NCI-H2196 treated with DMSO at 0.1 percent for 48 hours (cell line): ENCODE data around the gene MRPS11.
A peak's percentile ranks its signal among the peaks of the same experiment; 100 is the strongest.
"Not testable (repeated sequence)": the region's sequence is repeated elsewhere in the genome, so short reads cannot be mapped to it uniquely, and the experiment has no call there.

Source experiments
- DNase-seq: peaks from one replicate; lab custom pipeline; 2025; ENCODE audit not compliant: unreplicated experiment; lab: John Stamatoyannopoulos, UW

The MRPS11 gene

GRCh38 chr15:88467073-88467934, at the start of gene MRPS11, which contains the start of gene MRPL46:
Gene MRPS11 (plus strand): TSS chr15:88467708. CDS start chr15:88467718, 10 bp downstream.
Gene MRPL46 (minus strand): TSS chr15:88467388. CDS start chr15:88467377, 11 bp downstream.
- DNase-seq = peak; percentile 67

GRCh38 chr15:88419830-88420229, 47.7 kb upstream of the MRPS11 start:
- DNase-seq = no peak

DNA sequence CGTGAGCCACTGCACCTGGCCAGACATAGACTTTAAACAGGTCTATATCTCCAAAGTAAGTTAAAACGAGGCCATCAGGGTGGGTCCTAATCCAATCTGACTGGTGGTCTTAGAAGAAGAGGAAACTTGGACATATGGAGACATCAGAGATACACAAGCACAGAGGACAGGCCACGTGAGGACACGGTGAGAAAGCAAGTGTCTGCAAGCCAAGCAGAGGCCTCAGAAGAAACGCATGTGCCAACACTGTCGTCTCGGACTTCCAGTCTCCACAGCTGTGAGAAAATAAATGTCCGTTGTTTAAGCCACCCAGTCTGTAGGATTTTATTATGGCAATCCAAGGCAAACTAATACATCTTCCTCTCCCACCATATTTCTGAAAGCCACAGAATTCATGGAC, 44.2 kb upstream of the MRPS11 start:
- no peak for DNase-seq

DNA sequence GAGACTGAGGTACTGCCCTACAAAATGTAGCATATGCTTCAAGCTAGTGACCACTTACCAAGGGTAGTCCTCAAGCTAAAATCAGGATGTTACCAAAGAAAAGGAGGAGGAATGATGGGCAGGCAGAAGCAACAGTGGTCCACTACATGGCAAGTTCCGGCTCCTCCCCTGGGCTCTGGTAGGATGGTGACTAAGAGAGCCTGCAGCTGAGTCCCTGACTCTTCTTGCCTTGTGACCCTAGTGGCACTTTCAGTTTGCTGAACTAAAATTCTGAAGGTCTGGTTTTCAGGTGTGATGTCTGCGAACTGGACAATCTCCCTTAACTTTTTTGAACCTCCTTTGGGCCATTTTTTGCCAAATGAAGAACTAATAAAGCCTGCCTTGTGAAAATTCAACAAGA, 41.2 kb upstream of the MRPS11 start:
- no peak for DNase-seq

DNA sequence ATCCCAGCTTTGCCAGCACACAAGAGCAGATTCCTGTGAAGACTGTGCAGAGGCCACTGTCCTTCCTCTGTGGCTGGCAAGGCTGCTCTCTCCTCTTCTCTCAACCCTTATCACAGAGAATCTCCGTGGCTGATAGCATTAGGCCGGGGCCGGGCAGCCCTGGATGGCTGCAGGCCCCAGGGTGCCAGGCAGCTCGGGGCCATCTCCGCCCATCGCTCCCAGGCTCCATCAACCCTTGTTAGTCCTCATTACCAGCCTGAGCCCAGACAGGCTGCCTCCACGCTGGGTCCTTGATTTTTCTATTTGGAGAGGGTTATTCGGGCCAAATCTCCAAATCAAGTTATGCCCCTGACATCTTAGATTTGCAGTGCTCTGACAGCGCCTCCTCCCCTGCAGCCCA, 39.5 kb upstream of the MRPS11 start:
- DNase-seq = no peak

DNA sequence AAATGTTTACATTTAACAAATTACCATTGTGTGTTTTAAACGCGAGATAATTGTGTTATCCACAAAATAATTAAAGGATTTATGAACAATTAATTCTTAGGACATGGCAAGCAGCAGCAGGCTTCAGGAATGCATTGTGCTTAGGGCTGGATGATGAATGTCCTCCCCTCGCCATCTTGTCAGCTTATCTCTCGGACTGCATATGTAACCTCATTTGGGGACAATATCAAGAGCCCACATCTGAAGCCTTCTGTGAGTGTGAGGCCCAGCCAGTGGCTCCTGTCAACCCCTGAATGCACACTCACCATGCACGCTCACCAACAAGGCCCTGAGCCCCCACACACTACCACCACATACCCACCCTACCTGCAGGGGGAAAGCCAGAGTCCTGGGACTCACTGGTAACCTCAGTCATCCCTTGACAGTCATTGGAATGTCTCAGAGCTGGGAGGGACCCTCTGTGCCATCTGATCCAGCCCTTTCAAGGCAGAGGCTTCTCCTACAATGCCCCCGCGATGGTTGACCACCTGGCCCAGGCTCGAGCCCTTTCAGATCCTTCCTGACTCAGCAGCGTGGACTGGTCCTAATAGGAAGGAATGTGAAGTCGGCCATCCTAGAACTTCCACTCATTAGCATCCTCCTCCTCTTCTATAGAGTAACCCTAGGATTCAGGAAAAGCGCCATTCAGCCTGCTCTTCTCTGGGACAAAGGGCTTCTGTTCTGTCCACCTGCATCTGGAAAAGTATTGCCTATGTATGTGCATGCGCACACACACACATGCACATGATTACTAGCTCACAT, 38.5 kb upstream of the MRPS11 start:
- no peak for DNase-seq

DNA sequence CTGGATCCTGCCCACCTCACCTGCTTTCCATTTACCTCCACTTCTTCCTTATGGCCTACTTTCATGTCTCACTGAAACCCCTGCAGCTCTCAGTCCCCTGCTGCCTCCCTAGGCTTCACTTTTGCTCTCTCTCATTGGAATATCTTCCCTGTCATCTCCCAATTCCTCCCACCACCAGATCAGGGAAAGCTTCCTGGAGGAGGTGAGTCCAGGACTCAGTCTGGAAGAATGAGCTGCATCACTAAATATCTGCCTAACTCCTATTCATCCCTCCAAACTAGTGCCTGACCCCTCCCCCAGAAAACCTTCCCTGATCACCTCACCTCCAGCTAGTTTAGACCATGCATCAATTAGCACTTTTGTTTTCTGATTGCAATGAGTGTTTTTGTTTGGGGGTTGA, 37.5 kb upstream of the MRPS11 start:
- DNase-seq = no peak

DNA sequence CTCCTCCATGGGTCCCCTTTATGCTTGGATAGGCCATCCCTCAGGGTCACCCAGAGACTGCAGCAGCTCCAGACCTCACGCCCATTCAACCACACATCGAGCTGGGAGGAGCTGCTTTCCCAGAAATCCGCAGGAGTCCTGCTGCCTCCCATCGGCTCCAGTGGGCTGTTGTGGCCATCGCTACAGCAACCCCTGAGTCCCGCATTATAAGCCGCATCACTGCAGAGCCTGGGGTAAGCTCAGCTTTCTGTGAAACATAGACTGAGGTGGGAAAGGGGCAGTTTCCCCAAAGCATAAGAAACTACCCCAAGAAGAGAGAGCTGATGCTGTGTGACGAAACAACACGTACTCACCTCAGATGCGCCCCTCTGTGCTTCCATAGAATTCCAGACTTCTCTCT, 36.1 kb upstream of the MRPS11 start:
- no peak for DNase-seq

DNA sequence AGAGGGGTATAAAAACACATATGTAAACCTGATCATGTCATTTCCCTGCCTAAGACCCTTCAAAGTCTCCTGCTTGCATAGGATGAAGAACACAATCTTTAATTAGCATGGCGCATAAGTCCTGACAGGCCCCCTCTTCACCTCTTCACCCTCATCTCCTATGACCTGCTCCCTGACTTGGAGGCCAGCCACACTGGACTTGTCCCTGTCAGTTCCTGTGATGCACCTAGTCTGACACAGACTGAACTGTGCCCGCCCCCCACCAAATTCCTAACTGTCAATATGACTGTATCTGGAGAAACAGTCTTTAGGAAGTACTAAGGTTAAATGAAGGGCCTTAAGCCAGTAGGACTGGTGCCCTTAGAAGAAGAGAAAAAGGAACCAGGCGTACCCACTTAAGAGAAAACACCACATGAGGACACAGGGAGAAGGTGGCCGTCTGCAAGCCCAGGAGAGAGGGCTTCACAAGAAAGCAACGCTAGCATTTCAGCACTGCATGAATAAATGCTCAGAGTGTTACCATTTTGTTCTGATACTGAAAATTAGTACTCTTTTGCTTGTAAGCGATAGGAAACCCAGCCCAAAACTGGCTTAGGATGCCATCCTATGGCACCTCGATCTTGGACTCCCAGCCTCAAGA, 34.3 kb upstream of the MRPS11 start:
- DNase-seq = no peak

- not testable (repeated sequence) for DNase-seq
These were observed 33.4 kb upstream of the MRPS11 start for GRCh38 chr15:88434106-88434505.

DNA sequence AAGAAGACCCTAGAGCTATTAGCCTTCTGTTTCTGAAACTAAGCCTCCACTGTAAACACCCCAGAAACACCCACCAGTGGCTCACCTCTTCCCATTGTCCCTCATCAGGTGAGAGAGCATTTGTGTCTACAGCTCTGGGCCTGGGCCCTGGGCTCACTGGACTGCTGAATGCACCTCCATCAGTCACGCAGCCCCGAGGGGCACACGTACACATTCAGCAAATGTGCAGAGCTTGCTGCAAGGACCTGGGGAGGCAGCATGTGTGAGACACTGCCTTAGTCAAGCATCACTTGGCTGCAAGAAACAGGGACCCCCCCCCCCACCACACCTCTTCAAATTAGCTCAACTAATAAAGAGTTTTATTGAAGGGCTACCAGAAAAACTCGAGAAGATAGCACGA, 29.3 kb upstream of the MRPS11 start:
- DNase-seq = no peak

- no peak for DNase-seq
These were observed 27.5 kb upstream of the MRPS11 start for GRCh38 chr15:88440021-88440420.

DNA sequence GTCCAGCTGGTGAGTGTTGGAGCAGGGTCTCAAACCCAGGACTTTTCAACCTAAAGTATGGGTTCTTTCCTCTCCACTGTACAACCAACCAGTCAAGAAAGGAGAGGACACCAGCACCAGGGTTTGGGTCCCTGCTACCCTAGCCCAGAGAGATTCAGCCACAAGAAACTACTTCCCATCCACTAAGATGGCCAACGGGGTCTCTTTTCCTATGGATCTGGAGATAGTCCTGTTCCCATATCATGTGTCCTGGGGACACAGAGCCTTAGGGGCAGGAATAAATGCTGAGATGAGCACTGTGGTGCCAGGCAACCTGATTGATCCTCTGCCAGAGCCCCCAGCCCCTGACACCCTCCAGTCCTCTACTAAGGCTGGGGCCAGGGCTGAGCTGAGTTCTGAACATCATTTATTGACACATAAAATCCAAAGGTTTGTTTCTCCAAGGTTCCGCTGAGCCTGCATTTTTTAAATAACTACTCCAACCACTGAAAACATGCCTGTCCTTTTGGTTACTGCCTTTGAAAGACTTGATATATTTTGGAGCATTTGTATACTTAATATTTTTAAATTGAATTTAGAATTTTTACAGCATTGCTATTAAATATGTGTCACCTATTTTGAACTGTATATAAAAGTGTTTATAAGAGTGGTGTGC, 26.3 kb upstream of the MRPS11 start:
- DNase-seq = no peak

DNA sequence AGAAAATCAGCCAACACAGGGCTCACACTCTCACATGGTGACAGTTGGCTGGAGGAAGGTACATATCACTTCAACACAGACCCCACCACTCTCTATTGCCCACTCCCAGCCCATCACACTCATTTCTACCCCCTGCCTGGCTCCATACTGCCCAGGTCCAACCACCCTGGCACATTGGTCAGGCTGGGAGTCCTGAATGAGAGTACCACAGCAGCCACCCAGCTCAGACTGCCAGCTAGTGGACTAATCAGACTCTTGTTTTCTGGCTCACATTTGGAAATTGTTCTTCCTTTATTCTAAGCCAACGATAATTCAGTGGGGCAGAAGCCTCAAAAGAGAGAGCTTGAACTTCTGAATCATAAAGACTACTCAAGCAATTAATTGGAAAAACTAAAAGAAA, 20.3 kb upstream of the MRPS11 start:
- no peak for DNase-seq

GRCh38 chr15:88447741-88448140, 19.8 kb upstream of the MRPS11 start:
- DNase-seq = no peak

DNA sequence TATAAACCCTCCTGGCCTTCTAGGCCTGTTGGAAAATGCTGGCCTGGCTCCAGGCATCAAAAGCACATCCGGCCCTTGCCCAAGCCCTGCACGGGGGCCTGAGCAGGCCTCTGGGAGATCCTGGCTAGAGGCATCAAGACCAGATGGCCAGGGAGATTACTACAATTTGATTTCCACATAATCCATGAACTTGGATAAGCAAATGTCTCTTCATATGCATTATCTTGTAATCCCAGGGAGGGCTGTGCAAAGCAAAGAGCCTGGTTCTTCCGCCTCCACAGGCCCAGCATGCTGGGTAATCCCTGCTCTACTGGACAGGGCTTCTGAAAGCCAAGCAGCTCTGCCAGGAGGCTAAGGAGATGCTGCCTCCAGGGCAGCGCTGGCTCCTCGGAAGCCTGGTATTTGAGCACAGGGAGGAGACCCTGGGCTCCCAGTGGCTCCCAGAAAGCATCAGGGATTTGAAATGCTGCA, 18.5 kb upstream of the MRPS11 start:
- DNase-seq = no peak

DNA sequence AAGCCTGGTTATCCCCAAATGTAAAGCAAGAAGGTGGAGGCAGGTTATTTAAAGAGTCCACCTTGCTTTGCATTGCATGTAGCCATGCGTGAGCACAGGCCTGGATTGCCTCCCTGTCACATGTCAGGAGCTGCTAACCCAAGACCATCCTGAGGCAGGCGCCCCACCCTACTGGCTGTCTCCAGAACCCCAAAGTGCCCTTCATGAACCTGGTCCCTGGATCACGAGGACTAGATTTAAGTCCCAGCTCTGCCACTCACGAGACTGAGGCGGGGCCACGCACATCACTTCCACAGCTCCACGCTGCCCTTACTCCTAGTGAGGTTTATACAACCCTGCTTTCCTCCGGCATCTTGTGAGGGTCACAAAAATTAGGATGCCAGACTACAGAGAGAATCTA, 17.9 kb upstream of the MRPS11 start:
- no peak for DNase-seq

GRCh38 chr15:88450125-88450798, 17.2 kb upstream of the MRPS11 start:
- DNase-seq = peak; percentile 5

GRCh38 chr15:88453651-88454050, 13.9 kb upstream of the MRPS11 start:
- no peak for DNase-seq

DNA sequence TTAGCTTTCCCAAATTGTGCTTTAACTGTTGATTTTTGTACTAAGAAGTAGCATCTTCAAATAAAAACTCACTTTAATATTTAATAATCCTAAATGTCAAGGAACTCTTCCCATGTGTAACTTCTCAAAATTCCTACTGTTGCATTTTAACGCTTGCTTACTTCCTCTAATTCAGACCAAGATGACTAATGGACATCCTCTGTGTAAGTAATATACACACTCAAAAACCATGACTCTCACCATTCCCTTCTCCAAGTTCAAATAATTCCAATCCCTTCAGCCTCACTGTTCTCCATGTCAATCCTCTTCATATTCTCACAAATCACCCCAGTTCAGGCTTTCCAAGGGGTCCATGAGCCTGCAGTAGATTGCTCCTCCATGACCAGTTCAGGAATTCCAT, 13.3 kb upstream of the MRPS11 start:
- no peak for DNase-seq
